ENCODE data around the gene DNAI4. TPM values are rescaled to one million over a fixed set of nuclear protein-coding genes. Genes with fewer than 3 reads are reported as not detected.

DNAI4 gene
- polyA plus RNA-seq, 3 donors = 0.09 TPM; not detected in 2

GRCh38 chr1:66933887-66934700 lies 9.4 kb upstream of the DNAI4 start:
- peaks cover 63% of the 10 kb centered on the region for H3K4me1 Mint-ChIP-seq

GRCh38 chr1:66932291-66932690 lies 7.6 kb upstream of the DNAI4 start:
- Histone ChIP-seq H3K79me2 (ENCODE audit: insufficient read depth, low read length) (peaks cover 88% of the 10 kb centered on the region), H2AFZ (ENCODE audit: insufficient read depth, low read depth, low read length, poor library complexity, severe bottlenecking) (no peak overlapping the region), H3K27me3 (ENCODE audit: control insufficient read depth in 2 of 2, insufficient read depth in 2 of 2, low read length in 2 of 2) (no peaks in the 10 kb centered on the region), H3K27ac (ENCODE audit: low read depth in 1 of 2, low read length in 2 of 2) (peak overlapping the region in 1 of 2 donors; percentile 5), H3K9ac (ENCODE audit: insufficient read depth, low read length, poor library complexity, severe bottlenecking) (no peak overlapping the region), H3K4me2 (replicated peaks; ENCODE audit: extremely low read depth, low read length, poor library complexity, severe bottlenecking) (peak overlapping the region; percentile 34), H3K36me3 (replicated peaks in 1 of 2; ENCODE audit: control insufficient read depth in 1 of 2, insufficient read depth in 2 of 2, low read length in 2 of 2) (no peaks in the 10 kb centered on the region), H3K4me3 (replicated peaks in 1 of 3; ENCODE audit: low read depth in 2 of 3, low read length in 3 of 3) (peak overlapping the region in 1 of 3 experiments; percentile 93), H3K4me1 (ENCODE audit: control insufficient read depth in 1 of 2, insufficient read depth in 2 of 2, low read length in 2 of 2) (peaks cover 29 to 58% of the 10 kb centered on the region in 2 donors), H4K20me1 (ENCODE audit: insufficient read depth, low read length) (peaks cover 46% of the 10 kb centered on the region), H3K9me3 (replicated peaks in 1 of 2; ENCODE audit: control insufficient read depth in 1 of 2, insufficient read depth in 1 of 2, low read length in 2 of 2) (no peaks in the 10 kb centered on the region)
- Mint-ChIP-seq H3K27me3 (ENCODE audit: low read depth in 3 of 3) (peaks cover 0 to 2% (median 2%) of the 10 kb centered on the region in 3 donors), H3K9me3 (no peaks in the 10 kb centered on the region), H3K36me3 (peaks cover 0 to 6% of the 10 kb centered on the region in 2 donors), H3K4me3 (peak overlapping the region; percentile 40 to 70), H3K27ac (peak overlapping the region in 4 of 7 donors; percentile 19 to 94 (median 76)), H3K4me1 (peaks cover 49% of the 10 kb centered on the region)
- no peak for TF ChIP-seq CTCF (IDR thresholded peaks at IDR 0.05)
- no peak for DNase-seq
- WGBS (ENCODE audit: insufficient coverage) = no CpG with 5 or more reads among the region's 2 CpGs
- intact Hi-C loops (cut with micrococcal nuclease) = no loop called here

More at GRCh38 chr1:66933887-66934700, 9.4 kb upstream of the DNAI4 start:
- Mint-ChIP-seq H3K36me3 (peaks cover 0 to 6% of the 10 kb centered on the region in 2 donors), H3K9me3 (no peaks in the 10 kb centered on the region), H3K4me3 (peak overlapping the region; percentile 74 to 78), H3K27me3 (ENCODE audit: low read depth in 3 of 3) (peaks cover 0 to 2% (median 2%) of the 10 kb centered on the region in 3 donors), H3K27ac (peak overlapping the region; percentile 19 to 84 (median 68))
- 0% methylated on average over 2 of the region's 7 CpGs for WGBS (ENCODE audit: insufficient coverage)
- Histone ChIP-seq H3K27ac (ENCODE audit: low read depth in 1 of 2, low read length in 2 of 2) (peak overlapping the region in 1 of 2 donors; percentile 70), H3K9me3 (replicated peaks in 1 of 2; ENCODE audit: control insufficient read depth in 1 of 2, insufficient read depth in 1 of 2, low read length in 2 of 2) (no peaks in the 10 kb centered on the region), H3K36me3 (replicated peaks in 1 of 2; ENCODE audit: control insufficient read depth in 1 of 2, insufficient read depth in 2 of 2, low read length in 2 of 2) (no peaks in the 10 kb centered on the region), H4K20me1 (ENCODE audit: insufficient read depth, low read length) (peaks cover 64% of the 10 kb centered on the region), H3K27me3 (ENCODE audit: control insufficient read depth in 2 of 2, insufficient read depth in 2 of 2, low read length in 2 of 2) (no peaks in the 10 kb centered on the region), H3K4me1 (ENCODE audit: control insufficient read depth in 1 of 2, insufficient read depth in 2 of 2, low read length in 2 of 2) (peaks cover 28 to 63% of the 10 kb centered on the region in 2 donors), H3K4me3 (replicated peaks in 1 of 3; ENCODE audit: low read depth in 2 of 3, low read length in 3 of 3) (peak overlapping the region; percentile 12 to 54 (median 29)), H3K9ac (ENCODE audit: insufficient read depth, low read length, poor library complexity, severe bottlenecking) (peak overlapping the region; percentile 7), H2AFZ (ENCODE audit: insufficient read depth, low read depth, low read length, poor library complexity, severe bottlenecking) (no peak overlapping the region), H3K79me2 (ENCODE audit: insufficient read depth, low read length) (peaks cover 88% of the 10 kb centered on the region), H3K4me2 (replicated peaks; ENCODE audit: extremely low read depth, low read length, poor library complexity, severe bottlenecking) (peak overlapping the region; percentile 39)
- TF ChIP-seq CTCF (IDR thresholded peaks at IDR 0.05) = no peak
- DNase-seq = no peak
- intact Hi-C loops (cut with micrococcal nuclease) = no loop called here
